Measurements from ENCODE around the gene HOXD13.

GRCh38 chr2:176063958-176064357 lies 28.6 kb upstream of the HOXD13 start:
- TF ChIP-seq CTCF (conservative IDR thresholded peaks at IDR 0.05; ENCODE audit: low read depth, low read length) (no peak), EZH2 (IDR thresholded peaks at IDR 0.05; ENCODE audit: low read length, unreplicated experiment) (no peak)

Measured in PC-3 (cell line).